Right lobe of liver (tissue), 6 donors: ENCODE data around the gene ETHE1. TPM values are rescaled to one million over a fixed set of nuclear protein-coding genes. Genes with fewer than 3 reads are reported as not detected.

Experiments
- ATAC-seq, 4 donors: fragments of 200-7000 bp; cut with Tn5 transposase; one replicate each; pipeline ENCODE4 v1.9.1; 2020; ENCODE audit warnings: mild to moderate bottlenecking in 4 of 4, moderate library complexity in 4 of 4
- DNase-seq, 3 donors: peaks; one replicate each; pipeline ENCODE4 v3.0.0-alpha.2; 2020
- H3K27ac ChIP-seq, 3 donors: fragments of 200-600 bp; one replicate each; pipeline ENCODE4 v1.8.0; 2022
- H3K27me3 ChIP-seq, 2 donors: fragments of 200-600 bp; one replicate each; pipeline ENCODE4 v1.8.0; 2022
- H3K36me3 ChIP-seq, 4 donors: fragments of 200-600 bp; sonication (generic) in 1 of 4; one replicate each; pipeline versions ENCODE4 v1.5.1 to v1.8.0; 2017 to 2022; ENCODE audit warnings: control low read depth in 1 of 4
- H3K4me1 ChIP-seq, 4 donors: fragments of 200-600 bp; sonication (generic) in 1 of 4; one replicate each; pipeline versions ENCODE4 v1.5.1 to v1.8.0; 2017 to 2022; ENCODE audit warnings: control low read depth in 1 of 4
- H3K4me3 ChIP-seq, 3 donors: fragments of 200-600 bp; one replicate each; pipeline ENCODE4 v1.8.0; 2022
- H3K9me3 ChIP-seq, 4 donors: fragments of 200-600 bp; sonication (generic) in 1 of 4; one replicate each; pipeline versions ENCODE4 v1.5.1 to v1.8.0; 2017 to 2022; ENCODE audit warnings: control low read depth in 1 of 4
- CTCF ChIP-seq, 4 donors: fragments of 200-600 bp in 3 of 4; fragments of 450-650 bp in 1 of 4; IDR thresholded peaks; one replicate each; pipeline versions ENCODE4 v1.5.1 to v1.8.0; 2016 to 2022; ENCODE audit warnings: antibody characterized with exemption in 4 of 4, mild to moderate bottlenecking in 2 of 4
- POLR2A ChIP-seq: fragments of 450-650 bp; IDR thresholded peaks from one replicate; pipeline ENCODE4 v1.6.1; 2017; ENCODE audit warnings: antibody characterized with exemption, mild to moderate bottlenecking
- WGBS: methylation state at CpG from one replicate; pipeline ENCODE4 v1.1.6; 2018; ENCODE audit warnings: low coverage, low lambda C conversion rate; ENCODE audit not compliant: insufficient coverage; ENCODE audit errors: missing lambda C conversion rate; 5-methylcytosine and 5-hydroxymethylcytosine counted together
- intact Hi-C, 2 donors: fragments of 100-400 bp; cut with DNase I; formaldehyde crosslinking; loops; one replicate each; pipeline versions ENCODE4 v1.11.2 to v1.14.1; 2022
- total RNA-seq, 6 experiments: library from RNA; depleted of rRNA in 2 of 6; stranded (reverse); fragments of >200 nt in 2 of 6; fragmentation: NEBNext Ultra II Directional in 3 of 6; extraction: Animal tissue kit (Norgen Biotek cat#: 25700) in 3 of 6; gene quantifications; one replicate each; pipeline versions ENCODE4 v1.1.0 to v1.2.4, GENCODE V29; 2016 to 2023
- donor health status: DM: no; HTN: yes; CAD: no.
- donor health status: DM: no; HTN: no; CAD: no.
- donor health status: DM: no; HTN: no; CAD: no.
- donor health status: DM: no; HTN: yes; CAD: no.
- donor health status: DM: no; HTN: yes; CAD: no.

The ETHE1 gene
- total RNA-seq, 6 experiments from 2014 or later: 26.4 to 60.8 (median 46.3) TPM

DNA sequence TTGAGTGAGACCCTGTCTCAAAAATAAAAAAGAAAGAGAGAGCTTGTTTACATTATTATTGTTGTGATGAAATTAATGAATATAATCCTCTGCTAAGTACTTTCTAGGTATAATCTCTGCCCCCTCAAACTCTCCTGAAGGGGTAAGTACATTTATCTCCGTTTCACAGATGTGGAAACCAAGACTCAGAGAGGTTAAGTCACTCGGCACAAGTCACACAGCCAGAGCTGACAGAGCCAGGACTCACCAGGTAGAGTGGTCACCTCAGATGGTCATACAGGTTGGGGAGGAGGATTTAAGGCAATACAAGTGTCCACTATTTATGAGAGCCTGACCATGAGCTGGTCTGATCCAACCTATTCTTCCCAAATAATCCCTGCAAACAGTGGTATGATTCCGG lies 46.4 kb downstream of the ETHE1 start:
- 100% methylated on average over 1 of the region's 3 CpGs for WGBS
- TF ChIP-seq POLR2A (no peak), CTCF (IDR thresholded peaks at IDR 0.05) (no peak)
- H3K4me1 ChIP-seq: no peaks in the 10 kb centered on the region

GRCh38 chr19:43479961-43480561 lies 46.9 kb downstream of the ETHE1 start:
- Histone ChIP-seq H3K27ac (no peak overlapping the region), H3K4me3 (no peak overlapping the region), H3K36me3 (peaks cover 0 to 7% (median 3%) of the 10 kb centered on the region in 4 donors), H3K9me3 (no peaks in the 10 kb centered on the region), H3K27me3 (no peaks in the 10 kb centered on the region), H3K4me1 (no peaks in the 10 kb centered on the region)
- WGBS: 83% methylated on average over 2 of the region's 4 CpGs
- DNase-seq (no peak), ATAC-seq (no peak)
- TF ChIP-seq CTCF (IDR thresholded peaks at IDR 0.05): no peak
- no peak for TF ChIP-seq POLR2A
- intact Hi-C loops: no loop called here

More for the DNA sequence above, 46.4 kb downstream of the ETHE1 start:
- H3K36me3 ChIP-seq: peaks cover 0 to 7% (median 3%) of the 10 kb centered on the region in 4 donors
- no peak for ATAC-seq
- intact Hi-C loops: no loop called here
- no peak for DNase-seq
- no peak overlapping the region for H3K4me3 ChIP-seq
- H3K27ac ChIP-seq: no peak overlapping the region
- no peaks in the 10 kb centered on the region for H3K27me3 ChIP-seq
- no peaks in the 10 kb centered on the region for H3K9me3 ChIP-seq

DNA sequence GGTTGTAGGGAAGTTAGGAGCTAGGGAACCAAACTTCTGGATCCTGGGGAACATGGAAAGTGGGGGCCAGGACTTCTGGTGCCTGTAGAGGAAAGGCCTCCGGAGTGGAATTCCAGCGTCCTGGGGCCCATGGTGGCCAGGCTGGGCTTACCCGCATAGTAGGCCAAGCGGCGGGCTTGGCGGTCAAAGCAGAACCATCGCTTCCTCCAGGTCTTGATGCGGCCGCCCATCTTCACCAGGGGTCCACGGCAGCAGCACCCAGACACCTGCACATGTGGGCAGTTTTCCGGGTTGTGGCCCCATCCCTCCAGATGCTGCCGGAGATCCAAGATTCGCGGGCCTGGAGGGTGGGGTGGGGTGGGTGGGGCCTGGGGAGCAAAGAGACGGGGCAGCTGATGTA lies 47.8 kb downstream of the ETHE1 start:
- intact Hi-C loops: no loop called here
- no peak for DNase-seq
- TF ChIP-seq POLR2A (no peak), CTCF (IDR thresholded peaks at IDR 0.05) (no peak)

GRCh38 chr19:43478323-43478722 lies 48.7 kb downstream of the ETHE1 start:
- ATAC-seq: no peak
- peaks cover 0 to 7% (median 3%) of the 10 kb centered on the region in 4 donors for H3K36me3 ChIP-seq
- 100% methylated on average over 1 of the region's 3 CpGs for WGBS
- DNase-seq: no peak
- H3K4me3 ChIP-seq: no peak overlapping the region
- intact Hi-C loops: no loop called here
- H3K9me3 ChIP-seq: no peaks in the 10 kb centered on the region
- peaks cover 0 to 5% (median 0%) of the 10 kb centered on the region in 4 donors for H3K4me1 ChIP-seq
- no peaks in the 10 kb centered on the region for H3K27me3 ChIP-seq
- no peak for TF ChIP-seq POLR2A
- TF ChIP-seq CTCF (IDR thresholded peaks at IDR 0.05): no peak
- H3K27ac ChIP-seq: no peak overlapping the region

More for the DNA sequence above, 47.8 kb downstream of the ETHE1 start:
- ATAC-seq: no peak
- Histone ChIP-seq H3K27me3 (no peaks in the 10 kb centered on the region), H3K4me1 (peaks cover 0 to 5% (median 0%) of the 10 kb centered on the region in 4 donors), H3K9me3 (no peaks in the 10 kb centered on the region), H3K4me3 (no peak overlapping the region), H3K36me3 (peaks cover 0 to 7% (median 3%) of the 10 kb centered on the region in 4 donors), H3K27ac (no peak overlapping the region)
- no CpG with 5 or more reads among the region's 15 CpGs for WGBS
